ENCODE results near the gene BCAS1. TPM values are rescaled to one million over a fixed set of nuclear protein-coding genes. Genes with fewer than 3 reads are reported as not detected.

The BCAS1 gene
- total and polyA plus RNA-seq, 10 of the 15 experiments (the other 5 are each of a cell fraction or from before 2014, with no cell fraction given): 0.21 to 1.4 (median 0.55) TPM

- Histone ChIP-seq H3K79me2 (ENCODE audit: control insufficient read depth, insufficient read depth, low read length) (no peaks in the 10 kb centered on the region), H2AFZ (ENCODE audit: control insufficient read depth, low read depth, low read length) (no peak overlapping the region), H3K9ac (ENCODE audit: control insufficient read depth, insufficient read depth, low read length) (no peak overlapping the region), H3K36me3 (ENCODE audit: control insufficient read depth in 2 of 2, insufficient read depth in 2 of 2, low read length in 1 of 2) (no peaks in the 10 kb centered on the region), H3K4me1 (ENCODE audit: control insufficient read depth, insufficient read depth, low read length) (peaks cover 16% of the 10 kb centered on the region; the same call in 1 of the 2 replicates), H3K9me3 (replicated peaks; ENCODE audit: control insufficient read depth, insufficient read depth, low read length) (peaks cover 4% of the 10 kb centered on the region; the same call in 2 of the 3 replicates), H4K20me1 (ENCODE audit: control insufficient read depth, insufficient read depth) (no peaks in the 10 kb centered on the region), H3K4me3 (no peak overlapping the region), H3K4me2 (ENCODE audit: control insufficient read depth, insufficient read depth) (no peak overlapping the region), H3K27me3 (replicated peaks in 1 of 2; ENCODE audit: control insufficient read depth in 2 of 2, insufficient read depth in 2 of 2, low read length in 1 of 2) (no peaks in the 10 kb centered on the region), H3K27ac (ENCODE audit: control insufficient read depth, insufficient read depth) (no peak overlapping the region)
- no peak for ATAC-seq
- ChIA-PET SMC1A (ENCODE audit: uncharacterized antibody, unreplicated experiment) (interaction anchor here (0.6 to 1.9 kb wide), 3 partner anchors 8 to 392 kb away, joined by 3 to 6 read pairs (median 3); no protein-coding TSS in a partner anchor), RAD21 (ENCODE audit: unreplicated experiment) (no interaction called here), CTCF (interaction anchor here (1.0 kb wide), 1 partner anchor 16 kb away, joined by 3 read pairs; no protein-coding TSS in a partner anchor), POLR2A (no interaction called here)
- intact Hi-C loops (cut with micrococcal nuclease; ENCODE audit: unreplicated experiment) (no loop called here), in situ Hi-C loops (cut with MboI) (no loop called here)
- no peak for FAIRE-seq
- no peak for DNase-seq (ENCODE audit: low read depth, low spot score)
- TF ChIP-seq ZNF217 (IDR thresholded peaks at IDR 0.05) (no peak), SMARCA5 (IDR thresholded peaks at IDR 0.05) (no peak), ASH2L (IDR thresholded peaks at IDR 0.05; ENCODE audit: borderline replicate concordance, low read depth) (no peak), MEF2A (IDR thresholded peaks at IDR 0.05; ENCODE audit: insufficient read depth, low read depth, low read length) (no peak), CREB1 (IDR thresholded peaks at IDR 0.05; ENCODE audit: low read depth) (no peak), RCOR1 (conservative IDR thresholded peaks at IDR 0.05; ENCODE audit: low read depth, low read length) (no peak), BMI1 (IDR thresholded peaks at IDR 0.05; ENCODE audit: borderline replicate concordance) (no peak), ETV6 (conservative IDR thresholded peaks at IDR 0.05 in 1 of 2, IDR thresholded peaks at IDR 0.05 in 1 of 2; ENCODE audit: borderline replicate concordance in 1 of 2, low read depth in 1 of 2) (peak in 1 of 2 experiments; percentile 92; a peak in 1 of 4 replicates)
- WGBS (ENCODE audit: insufficient coverage, insufficient replicate concordance, low lambda C conversion rate, missing lambda C conversion rate): 47% methylated on average over 2 of the region's 2 CpGs
- no TSS peak for BruUV-seq (replicated peaks)
Measured at GRCh38 chr20:54002056-54002575, 68.3 kb downstream of the BCAS1 start.

- SMC1A ChIA-PET (ENCODE audit: uncharacterized antibody, unreplicated experiment): no interaction called here
- WGBS (ENCODE audit: insufficient coverage, insufficient replicate concordance, low lambda C conversion rate, missing lambda C conversion rate): 79% methylated on average over 2 of the region's 2 CpGs
Measured at GRCh38 chr20:54000914-54001313, 69.5 kb downstream of the BCAS1 start.

More at GRCh38 chr20:54000914-54001313, 69.5 kb downstream of the BCAS1 start:
- Histone ChIP-seq H3K4me3 (no peak overlapping the region), H3K9me3 (replicated peaks; ENCODE audit: control insufficient read depth, insufficient read depth, low read length) (peaks cover 4% of the 10 kb centered on the region; the same call in 2 of the 3 replicates), H3K4me2 (ENCODE audit: control insufficient read depth, insufficient read depth) (no peak overlapping the region), H4K20me1 (ENCODE audit: control insufficient read depth, insufficient read depth) (no peaks in the 10 kb centered on the region), H3K36me3 (ENCODE audit: control insufficient read depth in 2 of 2, insufficient read depth in 2 of 2, low read length in 1 of 2) (no peaks in the 10 kb centered on the region), H3K27me3 (replicated peaks in 1 of 2; ENCODE audit: control insufficient read depth in 2 of 2, insufficient read depth in 2 of 2, low read length in 1 of 2) (no peaks in the 10 kb centered on the region), H3K9ac (ENCODE audit: control insufficient read depth, insufficient read depth, low read length) (no peak overlapping the region), H2AFZ (ENCODE audit: control insufficient read depth, low read depth, low read length) (no peak overlapping the region), H3K27ac (ENCODE audit: control insufficient read depth, insufficient read depth) (no peak overlapping the region), H3K79me2 (ENCODE audit: control insufficient read depth, insufficient read depth, low read length) (no peaks in the 10 kb centered on the region), H3K4me1 (ENCODE audit: control insufficient read depth, insufficient read depth, low read length) (peaks cover 16% of the 10 kb centered on the region; the same call in 1 of the 2 replicates)
- BruUV-seq (replicated peaks): no TSS peak
- ChIA-PET RAD21 (ENCODE audit: unreplicated experiment) (no interaction called here), POLR2A (no interaction called here), CTCF (no interaction called here)
- intact Hi-C loops (cut with micrococcal nuclease; ENCODE audit: unreplicated experiment): no loop called here
- in situ Hi-C loops (cut with MboI): no loop called here
- DNase-seq (ENCODE audit: low read depth, low spot score) (no peak), FAIRE-seq (no peak), ATAC-seq (no peak)
- TF ChIP-seq RELA (IDR thresholded peaks at IDR 0.05; ENCODE audit: borderline replicate concordance, partially characterized antibody) (no peak), ETV6 (conservative IDR thresholded peaks at IDR 0.05 in 1 of 2, IDR thresholded peaks at IDR 0.05 in 1 of 2; ENCODE audit: borderline replicate concordance in 1 of 2, low read depth in 1 of 2) (peak in 1 of 2 experiments; percentile 92; a peak in 2 of 4 replicates)
